Measurements from ENCODE around the gene DGLUCY. TPM values are rescaled to one million over a fixed set of nuclear protein-coding genes. Genes with fewer than 3 reads are reported as not detected.

The DGLUCY gene
- total RNA-seq, 3 donors from 2014 or later = 32.6 to 35.7 (median 34.4) TPM

- H3K36me3 ChIP-seq = no peaks in the 10 kb centered on the region
- H3K4me1 ChIP-seq = peaks cover 0 to 4% of the 10 kb centered on the region in 2 donors
- peak in 1 of 2 donors; percentile 88 for DNase-seq (ENCODE audit: low spot score in 2 of 2)
- H3K4me3 ChIP-seq = no peak overlapping the region
- TF ChIP-seq POLR2AphosphoS5 (IDR thresholded peaks at IDR 0.05) = no peak
- no peak for TF ChIP-seq POLR2A (IDR thresholded peaks at IDR 0.05)
- no peaks in the 10 kb centered on the region for H3K9me3 ChIP-seq
- intact Hi-C loops (cut with DNase I; ENCODE audit: low total_unique reads) = no loop called here
- H3K27me3 ChIP-seq = no peaks in the 10 kb centered on the region
- H3K27ac ChIP-seq = peak overlapping the region; percentile 16 to 33
These were observed 44.4 kb downstream of the DGLUCY start for GRCh38 chr14:91158091-91158790.

- Histone ChIP-seq H3K36me3 (no peaks in the 10 kb centered on the region), H3K27ac (peak overlapping the region in 1 of 2 donors; percentile 33), H3K9me3 (no peaks in the 10 kb centered on the region), H3K27me3 (no peaks in the 10 kb centered on the region), H3K4me3 (no peak overlapping the region), H3K4me1 (peaks cover 0 to 4% of the 10 kb centered on the region in 2 donors)
- no peak for DNase-seq (ENCODE audit: low spot score in 2 of 2)
- TF ChIP-seq POLR2A (IDR thresholded peaks at IDR 0.05) (no peak), POLR2AphosphoS5 (IDR thresholded peaks at IDR 0.05) (no peak)
- TF ChIP-seq, protein P1, sequence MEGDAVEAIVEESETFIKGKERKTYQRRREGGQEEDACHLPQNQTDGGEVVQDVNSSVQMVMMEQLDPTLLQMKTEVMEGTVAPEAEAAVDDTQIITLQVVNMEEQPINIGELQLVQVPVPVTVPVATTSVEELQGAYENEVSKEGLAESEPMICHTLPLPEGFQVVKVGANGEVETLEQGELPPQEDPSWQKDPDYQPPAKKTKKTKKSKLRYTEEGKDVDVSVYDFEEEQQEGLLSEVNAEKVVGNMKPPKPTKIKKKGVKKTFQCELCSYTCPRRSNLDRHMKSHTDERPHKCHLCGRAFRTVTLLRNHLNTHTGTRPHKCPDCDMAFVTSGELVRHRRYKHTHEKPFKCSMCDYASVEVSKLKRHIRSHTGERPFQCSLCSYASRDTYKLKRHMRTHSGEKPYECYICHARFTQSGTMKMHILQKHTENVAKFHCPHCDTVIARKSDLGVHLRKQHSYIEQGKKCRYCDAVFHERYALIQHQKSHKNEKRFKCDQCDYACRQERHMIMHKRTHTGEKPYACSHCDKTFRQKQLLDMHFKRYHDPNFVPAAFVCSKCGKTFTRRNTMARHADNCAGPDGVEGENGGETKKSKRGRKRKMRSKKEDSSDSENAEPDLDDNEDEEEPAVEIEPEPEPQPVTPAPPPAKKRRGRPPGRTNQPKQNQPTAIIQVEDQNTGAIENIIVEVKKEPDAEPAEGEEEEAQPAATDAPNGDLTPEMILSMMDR (IDR thresholded peaks at IDR 0.05) = no peak
- intact Hi-C loops (cut with DNase I; ENCODE audit: low total_unique reads) = no loop called here
These were observed 45.3 kb downstream of the DGLUCY start for GRCh38 chr14:91159182-91159581.

DNA sequence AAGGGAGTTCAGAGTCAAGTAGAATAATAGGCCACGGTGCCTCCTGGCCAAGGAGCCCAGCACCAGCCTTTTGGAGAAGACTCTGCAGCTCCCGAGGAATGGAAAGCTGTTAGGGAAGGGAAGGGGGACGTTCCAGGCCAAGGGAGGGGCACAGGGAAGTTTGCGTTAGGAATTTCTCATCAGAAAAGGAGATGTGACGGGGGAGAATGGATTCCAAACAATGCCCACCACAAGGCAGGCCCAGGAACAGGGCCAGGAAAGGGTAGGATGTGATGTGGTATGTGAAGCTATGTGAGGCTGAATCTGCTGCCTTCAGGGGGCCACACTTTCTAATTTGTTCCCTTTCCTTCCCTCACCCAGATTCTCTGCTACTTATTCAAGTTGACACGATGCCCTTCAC is 46.0 kb downstream of the DGLUCY start:
- no peak overlapping the region for H3K27ac ChIP-seq
- intact Hi-C loops (cut with DNase I; ENCODE audit: low total_unique reads) = no loop called here
- DNase-seq (ENCODE audit: low spot score in 2 of 2) = no peak
- TF ChIP-seq, protein P1 (IDR thresholded peaks at IDR 0.05) = no peak
- TF ChIP-seq POLR2A (IDR thresholded peaks at IDR 0.05) (no peak), POLR2AphosphoS5 (IDR thresholded peaks at IDR 0.05) (no peak)
- H3K4me3 ChIP-seq = no peak overlapping the region
- no peaks in the 10 kb centered on the region for H3K27me3 ChIP-seq
- no peaks in the 10 kb centered on the region for H3K36me3 ChIP-seq
- no peaks in the 10 kb centered on the region for H3K9me3 ChIP-seq
- H3K4me1 ChIP-seq = peaks cover 0 to 9% of the 10 kb centered on the region in 2 donors

DNA sequence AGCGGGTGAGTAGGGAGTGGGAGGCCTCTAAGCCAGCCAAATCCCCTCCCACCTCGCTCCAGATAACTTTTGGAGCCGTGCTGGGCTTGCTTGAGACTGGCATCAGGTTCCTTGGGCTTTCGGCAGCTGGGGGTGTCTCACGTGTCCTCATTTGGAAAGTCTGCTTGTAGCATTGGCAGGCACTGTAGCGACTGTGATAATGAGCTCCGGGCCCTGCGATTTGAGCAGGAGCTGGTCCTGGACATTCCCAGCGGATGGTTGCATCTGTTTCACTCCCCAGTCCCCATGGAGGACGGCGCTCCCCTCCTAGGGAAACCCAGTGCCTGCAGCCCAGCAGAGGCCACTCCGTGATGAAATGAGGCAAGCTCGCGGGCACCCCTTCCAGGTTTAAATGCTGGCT is 49.4 kb downstream of the DGLUCY start:
- intact Hi-C loops (cut with DNase I; ENCODE audit: low total_unique reads) = no loop called here

GRCh38 chr14:91164676-91165075 is 50.8 kb downstream of the DGLUCY start:
- peaks cover 0 to 8% of the 10 kb centered on the region in 2 donors for H3K4me1 ChIP-seq
- H3K27me3 ChIP-seq = no peaks in the 10 kb centered on the region
- TF ChIP-seq POLR2AphosphoS5 (IDR thresholded peaks at IDR 0.05) (peak in 2 of 3 donors; percentile 48 to 59), POLR2A (IDR thresholded peaks at IDR 0.05) (no peak)
- TF ChIP-seq, protein P1 (IDR thresholded peaks at IDR 0.05) = no peak
- intact Hi-C loops (cut with DNase I; ENCODE audit: low total_unique reads) = no loop called here
- peak overlapping the region; percentile 22 to 45 for H3K27ac ChIP-seq
- H3K36me3 ChIP-seq = no peaks in the 10 kb centered on the region
- H3K9me3 ChIP-seq = no peaks in the 10 kb centered on the region
- H3K4me3 ChIP-seq = no peak overlapping the region
- DNase-seq (ENCODE audit: low spot score in 2 of 2) = peak; percentile 82 to 84

More for the DNA sequence above, 49.4 kb downstream of the DGLUCY start:
- TF ChIP-seq POLR2AphosphoS5 (IDR thresholded peaks at IDR 0.05) (no peak), POLR2A (IDR thresholded peaks at IDR 0.05) (no peak)
- TF ChIP-seq, protein P1 (IDR thresholded peaks at IDR 0.05) = no peak
- H3K27ac ChIP-seq = no peak overlapping the region
- H3K4me1 ChIP-seq = peaks cover 0 to 8% of the 10 kb centered on the region in 2 donors
- H3K27me3 ChIP-seq = no peaks in the 10 kb centered on the region
- no peaks in the 10 kb centered on the region for H3K9me3 ChIP-seq
- H3K36me3 ChIP-seq = no peaks in the 10 kb centered on the region
- DNase-seq (ENCODE audit: low spot score in 2 of 2) = no peak
- H3K4me3 ChIP-seq = no peak overlapping the region

Data from breast epithelium (tissue), 4 donors.